Caco-2 (cell line): ENCODE data around the gene UBA1. TPM values are rescaled to one million over a fixed set of nuclear protein-coding genes. Genes with fewer than 3 reads are reported as not detected.

Source experiments
- BruUV-seq: library from RNA; stranded (reverse); fragments of 400-500 nt; replicated peaks from 2 replicates; lab custom pipeline; 2021; lab: Mats Ljungman, UMichigan
- CTCF ChIA-PET: fragments of 300-600 bp; sonication (Branson Sonifier 250); formaldehyde crosslinking; loops from one replicate; lab custom pipeline; 2022; ENCODE audit warnings: antibody characterized with exemption; lab: Charles Lee
- POLR2A ChIA-PET: fragments of 300-600 bp; sonication (Branson Sonifier 250); formaldehyde crosslinking; loops from one replicate; lab custom pipeline; 2022; ENCODE audit warnings: antibody characterized with exemption; lab: Charles Lee
- DNase-seq, 2 experiments: peaks; one replicate each; pipeline versions ENCODE4 v3.0.0 to v3.0.0-alpha.2; 2020 to 2022
- H3K27me3 ChIP-seq: replicated peaks from 2 replicates; pipeline ENCODE4 v1.6.0; 2011; ENCODE audit warnings: low read length; ENCODE audit not compliant: control insufficient read depth, insufficient read depth
- H3K36me3 ChIP-seq: 2 replicates; pipeline ENCODE4 v1.5.1; 2011; ENCODE audit warnings: low read length; ENCODE audit not compliant: control insufficient read depth, insufficient read depth
- H3K4me1 ChIP-seq: fragments of 250-450 bp; sonication (Bioruptor Pico); 2 replicates; pipeline ENCODE4 v1.5.1; 2020; ENCODE audit warnings: mild to moderate bottlenecking
- H3K4me3 ChIP-seq: 2 replicates; pipeline ENCODE4 v1.5.1; 2011; ENCODE audit warnings: low read depth, mild to moderate bottlenecking, control low read depth, low read length
- H3K9me3 ChIP-seq: fragments of 250-450 bp; sonication (Bioruptor Pico); 2 replicates; pipeline ENCODE4 v1.5.1; 2020; ENCODE audit warnings: mild to moderate bottlenecking, moderate library complexity
- H3K27ac Mint-ChIP-seq: one replicate; pipeline ENCODE4 v1.8.0; 2022; ENCODE audit warnings: mixed read lengths; ENCODE audit not compliant: unreplicated experiment
- H3K27me3 Mint-ChIP-seq: one replicate; pipeline ENCODE4 v1.8.0; 2022; ENCODE audit warnings: mixed read lengths; ENCODE audit not compliant: insufficient read depth, unreplicated experiment
- H3K36me3 Mint-ChIP-seq: one replicate; pipeline ENCODE4 v1.8.0; 2022; ENCODE audit warnings: mild to moderate bottlenecking, mixed read lengths; ENCODE audit not compliant: insufficient read depth, unreplicated experiment
- H3K4me1 Mint-ChIP-seq: one replicate; pipeline ENCODE4 v1.8.0; 2022; ENCODE audit warnings: low read depth, mixed read lengths; ENCODE audit not compliant: unreplicated experiment
- H3K4me3 Mint-ChIP-seq: one replicate; pipeline ENCODE4 v1.8.0; 2022; ENCODE audit warnings: mild to moderate bottlenecking, moderate library complexity, mixed read lengths; ENCODE audit not compliant: unreplicated experiment
- H3K9me3 Mint-ChIP-seq: one replicate; pipeline ENCODE4 v1.8.0; 2022; ENCODE audit warnings: mixed read lengths; ENCODE audit not compliant: unreplicated experiment
- CTCF ChIP-seq, 2 experiments: fragments of 200-600 bp in 1 of 2; IDR thresholded peaks; 1 replicate in 1 of 2; 2 replicates in 1 of 2; pipeline versions ENCODE4 v1.5.1 to v1.8.0; 2011 to 2022; ENCODE audit warnings: antibody characterized with exemption in 1 of 2, control low read depth in 1 of 2, inconsistent platforms in 1 of 2, low read depth in 1 of 2, low read length in 1 of 2, mild to moderate bottlenecking in 1 of 2, moderate library complexity in 1 of 2; ENCODE audit not compliant: insufficient read depth in 1 of 2, severe bottlenecking in 1 of 2, unreplicated experiment in 1 of 2
- intact Hi-C: fragments of 100-400 bp; cut with micrococcal nuclease; formaldehyde crosslinking; loops from one replicate; pipeline ENCODE4 v1.10.0; 2022; ENCODE audit not compliant: unreplicated experiment
- total RNA-seq: library from RNA; stranded (reverse); gene quantifications from 2 replicates; pipeline ENCODE4 v1.2.3, GENCODE V29; 2022

UBA1 gene
- total RNA-seq, 1 experiment from 2014 or later: 156 TPM

GRCh38 chrX:47241201-47242011 is 47.8 kb downstream of the UBA1 start:
- Mint-ChIP-seq H3K9me3 (no peaks in the 10 kb centered on the region), H3K36me3 (peaks cover 22% of the 10 kb centered on the region), H3K27ac (no peak overlapping the region), H3K4me3 (no peak overlapping the region), H3K27me3 (no peaks in the 10 kb centered on the region), H3K4me1 (no peaks in the 10 kb centered on the region)
- H3K9me3 ChIP-seq: no peaks in the 10 kb centered on the region
- TF ChIP-seq CTCF (IDR thresholded peaks at IDR 0.05; ENCODE audit: insufficient read depth in 1 of 2, low read depth in 1 of 2, low read length in 1 of 2, severe bottlenecking in 1 of 2, unreplicated experiment in 1 of 2): no peak
- intact Hi-C loops: no loop called here
- H3K36me3 ChIP-seq: no peaks in the 10 kb centered on the region; the same call in 1 of the 2 replicates
- H3K4me1 ChIP-seq: no peaks in the 10 kb centered on the region
- no peak for DNase-seq
- ChIA-PET POLR2A (no interaction called here), CTCF (no interaction called here)
- H3K27me3 ChIP-seq: no peaks in the 10 kb centered on the region
- no peak overlapping the region for H3K4me3 ChIP-seq
- no TSS peak for BruUV-seq

- POLR2A ChIA-PET: no interaction called here
- H3K36me3 Mint-ChIP-seq: peaks cover 22% of the 10 kb centered on the region
- CTCF ChIA-PET: no interaction called here
- H3K9me3 ChIP-seq: no peaks in the 10 kb centered on the region
- H3K27ac Mint-ChIP-seq: no peak overlapping the region
- H3K4me3 ChIP-seq: no peak overlapping the region
- no peaks in the 10 kb centered on the region for H3K27me3 Mint-ChIP-seq
- no peaks in the 10 kb centered on the region for H3K4me1 Mint-ChIP-seq
- no peak for TF ChIP-seq CTCF (IDR thresholded peaks at IDR 0.05; ENCODE audit: insufficient read depth in 1 of 2, low read depth in 1 of 2, low read length in 1 of 2, severe bottlenecking in 1 of 2, unreplicated experiment in 1 of 2)
- no peaks in the 10 kb centered on the region for H3K27me3 ChIP-seq
- intact Hi-C loops: no loop called here
- no peaks in the 10 kb centered on the region for H3K4me1 ChIP-seq
- H3K9me3 Mint-ChIP-seq: no peaks in the 10 kb centered on the region
- no peaks in the 10 kb centered on the region; the same call in 1 of the 2 replicates for H3K36me3 ChIP-seq
- no peak overlapping the region for H3K4me3 Mint-ChIP-seq
- no peak for DNase-seq
- no TSS peak for BruUV-seq
Observed at GRCh38 chrX:47242321-47242720, 48.7 kb downstream of the UBA1 start.

GRCh38 chrX:47243351-47243750 is 49.7 kb downstream of the UBA1 start:
- Mint-ChIP-seq H3K4me1 (no peaks in the 10 kb centered on the region), H3K27me3 (no peaks in the 10 kb centered on the region), H3K9me3 (no peaks in the 10 kb centered on the region), H3K27ac (no peak overlapping the region), H3K36me3 (peaks cover 26% of the 10 kb centered on the region), H3K4me3 (no peak overlapping the region)
- CTCF ChIA-PET: no interaction called here
- no peaks in the 10 kb centered on the region for H3K4me1 ChIP-seq
- POLR2A ChIA-PET: no interaction called here
- TF ChIP-seq CTCF (IDR thresholded peaks at IDR 0.05; ENCODE audit: insufficient read depth in 1 of 2, low read depth in 1 of 2, low read length in 1 of 2, severe bottlenecking in 1 of 2, unreplicated experiment in 1 of 2): no peak
- H3K4me3 ChIP-seq: no peak overlapping the region
- H3K9me3 ChIP-seq: no peaks in the 10 kb centered on the region
- no TSS peak for BruUV-seq
- no peaks in the 10 kb centered on the region for H3K27me3 ChIP-seq
- intact Hi-C loops: no loop called here
- DNase-seq: no peak
- H3K36me3 ChIP-seq: no peaks in the 10 kb centered on the region; the same call in 1 of the 2 replicates
